ENCODE results near the gene KLHL5.
"Not testable (repeated sequence)": the region's sequence is repeated elsewhere in the genome, so short reads cannot be mapped to it uniquely, and the experiment has no call there.

Gene KLHL5

GRCh38 chr4:39103291-39103690, 41.3 kb downstream of the KLHL5 start:
- DNase-seq (ENCODE audit: low read depth): no peak

DNA sequence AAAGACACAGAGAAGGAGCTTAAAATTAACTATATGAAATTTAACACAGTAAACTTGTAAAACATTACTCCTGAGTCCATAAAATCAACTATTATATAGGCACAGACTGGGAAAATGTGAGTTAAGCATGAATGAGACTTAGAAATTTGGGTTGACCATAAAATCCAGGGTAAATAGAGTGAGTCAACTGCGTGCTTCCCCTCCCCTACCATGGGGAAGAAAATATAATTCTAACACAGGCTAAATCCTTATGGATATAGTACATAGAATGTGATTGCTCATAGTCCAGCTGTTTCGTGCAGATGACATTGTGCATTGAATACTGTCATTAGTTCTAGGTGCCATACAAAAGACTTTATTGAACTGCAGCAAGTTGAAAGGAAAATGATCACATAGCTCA, 42.2 kb downstream of the KLHL5 start:
- no peak for DNase-seq (ENCODE audit: low read depth)

DNA sequence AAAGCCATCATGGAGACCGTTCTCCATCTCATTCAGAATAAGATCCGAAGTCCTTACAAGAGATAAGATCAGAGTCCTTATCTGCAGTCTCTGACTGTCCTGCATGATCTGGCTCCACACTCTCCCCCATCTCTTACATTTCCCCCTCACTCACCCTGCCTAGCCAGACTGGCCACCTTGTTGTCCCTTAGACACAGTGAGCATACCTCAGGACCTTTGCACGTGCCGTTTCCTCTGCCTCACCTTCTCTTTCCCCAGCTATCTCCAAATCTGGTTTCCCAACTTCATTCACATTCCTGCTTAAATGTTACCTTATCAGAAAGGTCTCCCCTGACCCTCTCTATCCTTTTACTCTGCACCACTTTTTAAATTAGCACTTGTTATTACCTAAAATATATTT, 44.0 kb downstream of the KLHL5 start:
- no peak for DNase-seq (ENCODE audit: low read depth)

- DNase-seq (ENCODE audit: low read depth): no peak
Observed at GRCh38 chr4:39114436-39114835, 52.4 kb downstream of the KLHL5 start.

GRCh38 chr4:39118034-39118658, 56.1 kb downstream of the KLHL5 start:
- no peak for DNase-seq (ENCODE audit: low read depth)

DNA sequence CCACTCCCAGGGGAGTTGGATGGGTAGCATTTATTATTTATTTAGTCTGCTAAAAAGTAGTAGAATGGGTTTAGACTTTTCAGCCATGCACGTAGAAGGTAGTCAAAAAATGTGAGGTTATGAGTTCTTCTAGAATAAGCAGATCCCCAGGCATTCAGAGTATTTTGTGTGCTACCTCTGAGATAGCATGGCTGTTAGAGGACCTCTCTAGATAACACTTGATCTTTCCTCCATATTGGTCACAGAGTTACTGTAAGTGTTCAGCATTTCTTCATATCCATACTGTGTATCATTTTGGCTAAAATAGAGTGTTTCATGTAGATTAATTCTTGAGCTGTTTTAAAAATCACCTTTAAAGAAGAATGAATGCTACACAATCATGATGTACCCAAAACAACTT, 58.4 kb downstream of the KLHL5 start:
- DNase-seq (ENCODE audit: low read depth): no peak

DNA sequence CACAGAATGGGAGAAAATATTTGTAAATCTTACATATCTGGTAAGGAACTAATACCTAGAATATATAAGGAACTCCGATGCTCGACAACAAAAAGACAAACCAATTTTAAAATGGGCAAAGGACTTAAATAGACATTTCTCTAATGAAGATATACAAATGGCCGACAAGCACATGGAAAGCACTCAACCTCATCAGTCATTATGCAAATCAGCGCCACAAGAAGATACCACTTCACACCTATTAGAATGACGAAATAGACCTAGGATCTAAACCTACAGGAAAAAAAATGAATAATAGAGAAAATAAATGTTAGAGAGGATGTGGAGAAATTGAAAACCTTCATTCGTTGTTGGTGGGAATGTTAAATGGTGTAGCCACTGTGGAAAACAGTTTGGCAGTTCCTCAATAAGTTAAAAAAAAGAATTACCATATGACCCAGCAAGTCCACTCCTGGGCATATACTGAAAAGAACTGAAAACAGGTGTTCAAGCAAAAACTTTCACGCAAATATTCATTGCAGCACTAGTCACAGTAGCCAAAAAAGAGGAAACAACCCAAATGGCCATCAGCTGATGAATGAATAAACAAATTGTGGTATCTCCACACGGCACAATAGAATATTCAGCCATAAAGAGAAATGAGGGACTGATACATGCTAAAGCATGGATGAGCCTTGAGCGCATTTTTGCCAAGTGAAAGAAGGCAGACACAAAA, 63.0 kb downstream of the KLHL5 start:
- DNase-seq (ENCODE audit: low read depth): no peak

DNA sequence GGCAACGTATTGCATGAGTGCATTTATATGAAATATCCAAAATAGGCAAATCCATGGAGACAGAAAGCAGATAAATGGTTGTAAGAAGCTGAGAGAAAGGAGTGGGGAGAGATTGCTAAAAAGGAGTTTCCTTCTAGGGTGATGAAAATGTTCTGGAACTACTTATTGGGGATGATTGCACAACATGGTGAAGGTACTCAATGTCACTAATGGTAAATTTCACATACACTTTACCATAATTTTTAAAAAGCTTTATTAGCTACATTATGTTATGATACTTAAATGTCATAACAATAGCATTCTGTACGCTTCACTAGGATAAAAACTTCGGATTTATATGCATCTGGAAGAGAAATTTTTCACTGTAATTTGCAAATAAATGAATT, 63.6 kb downstream of the KLHL5 start:
- no peak for DNase-seq (ENCODE audit: low read depth)

GRCh38 chr4:39126256-39127095, 64.4 kb downstream of the KLHL5 start:
- DNase-seq (ENCODE audit: low read depth): no peak

- no peak for DNase-seq (ENCODE audit: low read depth)
Observed at GRCh38 chr4:39133623-39134022, 71.6 kb downstream of the KLHL5 start.

- DNase-seq (ENCODE audit: low read depth): no peak
Observed at GRCh38 chr4:39134683-39135306, 72.8 kb downstream of the KLHL5 start.

DNA sequence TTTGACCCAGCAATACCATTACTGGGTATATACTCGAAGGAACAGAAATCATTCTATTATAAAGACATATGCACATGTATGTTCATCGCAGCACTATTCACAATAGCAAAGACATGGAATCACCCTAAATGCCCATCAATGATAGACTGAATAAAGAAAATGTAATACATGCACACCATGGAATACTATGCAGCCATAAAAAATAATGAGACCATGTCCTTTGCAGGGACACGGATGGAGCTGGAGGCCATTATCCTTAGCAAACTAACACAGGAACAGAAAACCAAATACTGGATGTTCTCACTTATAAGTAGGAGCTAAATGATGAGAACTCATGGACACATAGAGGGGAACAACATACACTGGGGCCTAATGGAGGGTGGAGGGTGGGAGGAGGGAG, 76.2 kb downstream of the KLHL5 start:
- DNase-seq (ENCODE audit: low read depth): not testable (repeated sequence)

- DNase-seq (ENCODE audit: low read depth): no peak
Observed at GRCh38 chr4:39146211-39146610, 84.2 kb downstream of the KLHL5 start.

DNA sequence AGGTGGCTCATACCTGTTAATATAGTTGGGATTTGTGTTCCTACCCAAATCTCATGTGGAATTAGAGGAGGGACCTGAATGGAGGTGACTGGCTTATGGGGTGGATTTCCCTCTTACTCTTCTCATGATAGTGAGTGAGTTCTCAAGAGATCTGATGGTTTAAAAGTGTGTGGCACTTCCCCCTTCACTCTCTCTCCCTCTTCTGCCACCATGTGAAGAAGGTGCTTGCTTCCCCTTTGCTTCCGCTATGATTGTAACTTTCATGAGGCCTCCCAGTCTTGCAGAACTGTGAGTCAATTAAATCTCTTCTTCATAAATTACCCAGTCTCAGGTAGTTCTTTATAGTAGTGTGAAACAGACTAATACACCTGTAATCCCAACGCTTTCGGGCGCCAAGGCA, 92.0 kb downstream of the KLHL5 start:
- DNase-seq (ENCODE audit: low read depth): no peak

DNA sequence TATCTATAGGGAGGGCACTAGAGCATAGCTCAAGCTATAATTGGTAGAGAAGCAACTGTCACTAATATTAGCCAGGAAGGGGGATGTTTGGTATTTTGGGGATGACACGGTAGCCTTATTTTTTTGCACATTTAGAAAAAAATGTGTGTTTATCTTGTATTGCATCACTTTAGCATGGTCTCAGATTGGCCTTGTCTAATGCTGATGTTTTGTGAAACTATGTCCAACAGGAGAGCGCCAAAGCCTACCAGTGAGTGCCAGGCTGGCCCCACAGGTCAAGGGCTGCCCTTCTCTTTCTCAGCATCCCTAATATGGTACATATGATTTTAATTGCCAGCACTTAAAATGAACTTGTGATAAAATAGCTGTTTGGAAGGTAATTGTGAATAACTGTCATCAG, 95.5 kb downstream of the KLHL5 start:
- no peak for DNase-seq (ENCODE audit: low read depth)

GRCh38 chr4:39166177-39166576, 104.1 kb downstream of the KLHL5 start:
- DNase-seq (ENCODE audit: low read depth): no peak

- no peak for DNase-seq (ENCODE audit: low read depth)
Observed at GRCh38 chr4:39166669-39167068, 104.6 kb downstream of the KLHL5 start.

GRCh38 chr4:39169426-39169825, 107.4 kb downstream of the KLHL5 start:
- DNase-seq (ENCODE audit: low read depth): no peak

- DNase-seq (ENCODE audit: low read depth): no peak
Observed at GRCh38 chr4:39170301-39170700, 108.3 kb downstream of the KLHL5 start.
